Erythroblast (primary cell): ENCODE results near the gene SENP5.

ENCODE experiments used
- GATA1 ChIP-seq: IDR thresholded peaks from 2 replicates; pipeline ENCODE4 v1.6.1; 2011; ENCODE audit warnings: low read depth, mild to moderate bottlenecking, control low read depth, low read length, moderate library complexity
- POLR2A ChIP-seq: IDR thresholded peaks from 2 replicates; pipeline ENCODE4 v1.6.1; 2011; ENCODE audit warnings: mild to moderate bottlenecking, low read length

GRCh38 chr3:196983186-196983585 lies 115.5 kb downstream of the SENP5 start:
- TF ChIP-seq POLR2A (no peak), GATA1 (no peak)
